Astrocyte (in vitro differentiated cells and primary cell): ENCODE results near the gene PDK2. TPM values are rescaled to one million over a fixed set of nuclear protein-coding genes. Genes with fewer than 3 reads are reported as not detected.

Source experiments
- DNase-seq: peaks from one replicate; pipeline ENCODE4 v3.0.0-alpha.2; 2010; ENCODE audit warnings: low read depth
- FAIRE-seq: peaks from 2 replicates; lab custom pipeline; 2011; peaks lifted over from hg19 to GRCh38; lab: Jason Lieb, UNC
- H2AFZ ChIP-seq: 2 replicates; pipeline ENCODE4 v1.6.0; 2012; ENCODE audit warnings: low read depth, low read length, inconsistent platforms
- H3K27ac ChIP-seq: 2 replicates; pipeline ENCODE4 v1.5.1; 2011; ENCODE audit warnings: low read depth, low read length, inconsistent platforms
- H3K27me3 ChIP-seq: 2 replicates; pipeline ENCODE4 v1.6.0; 2011; ENCODE audit warnings: low read length, inconsistent platforms; ENCODE audit not compliant: insufficient read depth
- H3K36me3 ChIP-seq: 2 replicates; pipeline ENCODE4 v1.5.1; 2011; ENCODE audit warnings: low read length, inconsistent platforms; ENCODE audit not compliant: insufficient read depth
- H3K4me1 ChIP-seq: 2 replicates; pipeline ENCODE4 v1.5.1; 2011; ENCODE audit warnings: low read length, inconsistent platforms; ENCODE audit not compliant: insufficient read depth
- H3K4me2 ChIP-seq: 2 replicates; pipeline ENCODE4 v1.6.0; 2012; ENCODE audit warnings: low read length, inconsistent platforms
- H3K4me3 ChIP-seq: 2 replicates; pipeline ENCODE4 v1.5.1; 2011; ENCODE audit warnings: low read depth, mild to moderate bottlenecking, low read length, inconsistent platforms; ENCODE audit not compliant: insufficient read depth
- H3K79me2 ChIP-seq: 2 replicates; pipeline ENCODE4 v1.6.0; 2012; ENCODE audit warnings: mild to moderate bottlenecking, low read length, inconsistent platforms; ENCODE audit not compliant: insufficient read depth
- H3K9ac ChIP-seq: 2 replicates; pipeline ENCODE4 v1.6.0; 2012; ENCODE audit warnings: mild to moderate bottlenecking, low read length, inconsistent platforms
- H3K9me3 ChIP-seq: 2 replicates; pipeline ENCODE4 v1.5.1; 2012; ENCODE audit warnings: low read depth, mild to moderate bottlenecking, low read length, inconsistent platforms; ENCODE audit not compliant: insufficient read depth
- H4K20me1 ChIP-seq: 2 replicates; pipeline ENCODE4 v1.6.0; 2012; ENCODE audit warnings: low read length, inconsistent platforms; ENCODE audit not compliant: insufficient read depth
- H3K27ac Mint-ChIP-seq: one replicate; pipeline ENCODE4 v1.8.0; 2021; ENCODE audit warnings: mild to moderate bottlenecking, mixed read lengths; ENCODE audit not compliant: unreplicated experiment
- H3K27me3 Mint-ChIP-seq: one replicate; pipeline ENCODE4 v1.8.0; 2021; ENCODE audit warnings: low read depth, mixed read lengths; ENCODE audit not compliant: unreplicated experiment
- H3K36me3 Mint-ChIP-seq: one replicate; pipeline ENCODE4 v1.8.0; 2021; ENCODE audit warnings: low read depth, mixed read lengths; ENCODE audit not compliant: unreplicated experiment
- H3K4me1 Mint-ChIP-seq: one replicate; pipeline ENCODE4 v1.8.0; 2021; ENCODE audit warnings: low read depth, mixed read lengths; ENCODE audit not compliant: unreplicated experiment
- H3K4me3 Mint-ChIP-seq: one replicate; pipeline ENCODE4 v1.8.0; 2021; ENCODE audit warnings: mild to moderate bottlenecking, moderate library complexity, mixed read lengths; ENCODE audit not compliant: unreplicated experiment
- H3K9me3 Mint-ChIP-seq: one replicate; pipeline ENCODE4 v1.8.0; 2021; ENCODE audit warnings: mild to moderate bottlenecking, mixed read lengths; ENCODE audit not compliant: unreplicated experiment
- CTCF ChIP-seq: IDR thresholded peaks from 2 replicates; pipeline ENCODE4 v1.5.1; 2011; ENCODE audit warnings: low read depth, mild to moderate bottlenecking, inconsistent platforms, low read length, moderate library complexity; ENCODE audit not compliant: insufficient read depth
- EZH2 ChIP-seq: IDR thresholded peaks from 2 replicates; pipeline ENCODE4 v1.6.1; 2012; ENCODE audit warnings: mild to moderate bottlenecking, low read length, inconsistent platforms; ENCODE audit not compliant: insufficient read depth
- total RNA-seq: library from RNA; stranded (reverse); gene quantifications from 2 replicates; pipeline ENCODE4 v1.2.1, GENCODE V29; 2021

PDK2 gene
- total RNA-seq, 1 donor from 2014 or later = 25.8 TPM

GRCh38 chr17:50141745-50142110, 46.6 kb downstream of the PDK2 start:
- no peak overlapping the region for H3K9ac ChIP-seq
- H3K27me3 ChIP-seq = no peaks in the 10 kb centered on the region
- peaks cover 48% of the 10 kb centered on the region for H3K36me3 ChIP-seq
- peaks cover 19% of the 10 kb centered on the region for H3K4me1 ChIP-seq
- Mint-ChIP-seq H3K27ac (no peak overlapping the region), H3K4me1 (peaks cover 3% of the 10 kb centered on the region), H3K9me3 (no peaks in the 10 kb centered on the region), H3K27me3 (no peaks in the 10 kb centered on the region), H3K36me3 (peaks cover 59% of the 10 kb centered on the region), H3K4me3 (no peak overlapping the region)
- H3K4me3 ChIP-seq = no peak overlapping the region
- DNase-seq = no peak
- no peaks in the 10 kb centered on the region for H3K9me3 ChIP-seq
- H3K79me2 ChIP-seq = peaks cover 73% of the 10 kb centered on the region
- peaks cover 99% of the 10 kb centered on the region for H4K20me1 ChIP-seq
- no peak overlapping the region for H3K4me2 ChIP-seq
- FAIRE-seq = no peak
- H3K27ac ChIP-seq = no peak overlapping the region
- TF ChIP-seq CTCF (no peak), EZH2 (no peak)
- no peak overlapping the region for H2AFZ ChIP-seq

GRCh38 chr17:50143461-50144176, 48.5 kb downstream of the PDK2 start:
- Mint-ChIP-seq H3K36me3 (peaks cover 51% of the 10 kb centered on the region), H3K4me3 (peak overlapping the region; percentile 27), H3K4me1 (peaks cover 13% of the 10 kb centered on the region), H3K27ac (no peak overlapping the region), H3K9me3 (no peaks in the 10 kb centered on the region), H3K27me3 (no peaks in the 10 kb centered on the region)
- H3K9me3 ChIP-seq = no peaks in the 10 kb centered on the region
- H3K36me3 ChIP-seq = peaks cover 37% of the 10 kb centered on the region
- peaks cover 99% of the 10 kb centered on the region for H4K20me1 ChIP-seq
- H3K27ac ChIP-seq = no peak overlapping the region
- H3K4me2 ChIP-seq = no peak overlapping the region
- TF ChIP-seq EZH2 = no peak
- no peak for TF ChIP-seq CTCF
- DNase-seq (no peak), FAIRE-seq (no peak)
- peaks cover 82% of the 10 kb centered on the region for H3K79me2 ChIP-seq
- no peak overlapping the region for H2AFZ ChIP-seq
- no peak overlapping the region for H3K9ac ChIP-seq
- no peaks in the 10 kb centered on the region for H3K27me3 ChIP-seq
- H3K4me3 ChIP-seq = no peak overlapping the region
- H3K4me1 ChIP-seq = peaks cover 34% of the 10 kb centered on the region

- Histone ChIP-seq H4K20me1 (peaks cover 98% of the 10 kb centered on the region), H3K27me3 (no peaks in the 10 kb centered on the region), H3K4me1 (peaks cover 34% of the 10 kb centered on the region), H2AFZ (no peak overlapping the region), H3K27ac (no peak overlapping the region), H3K4me3 (no peak overlapping the region), H3K9me3 (no peaks in the 10 kb centered on the region), H3K79me2 (peaks cover 81% of the 10 kb centered on the region), H3K36me3 (peaks cover 29% of the 10 kb centered on the region), H3K9ac (no peak overlapping the region), H3K4me2 (no peak overlapping the region)
- Mint-ChIP-seq H3K4me1 (peaks cover 13% of the 10 kb centered on the region), H3K27ac (peak overlapping the region; percentile 85), H3K27me3 (no peaks in the 10 kb centered on the region), H3K4me3 (peak overlapping the region; percentile 47), H3K9me3 (no peaks in the 10 kb centered on the region), H3K36me3 (peaks cover 49% of the 10 kb centered on the region)
- no peak for FAIRE-seq
- DNase-seq = no peak
- TF ChIP-seq EZH2 = no peak
- TF ChIP-seq CTCF = no peak
Observed at GRCh38 chr17:50144355-50144754, 49.2 kb downstream of the PDK2 start.
